GM11168 (cell line): Measurements from ENCODE around the gene NMBR.
"Not testable (repeated sequence)": the region's sequence is repeated elsewhere in the genome, so short reads cannot be mapped to it uniquely, and the experiment has no call there.

Experiments
- in situ Hi-C: fragments of 300-500 bp; cut with MboI; formaldehyde crosslinking; loops from one replicate; pipeline ENCODE4 v1.12.0; 2022; ENCODE audit warnings: low sequenced_read_pairs; ENCODE audit not compliant: unreplicated experiment

Gene NMBR

GRCh38 chr6:142146828-142147662 lies at the start of gene NMBR, which contains the start of gene VTA1:
NMBR (minus strand) TSS chr6:142147122; CDS start chr6:142088658, 58,464 bp downstream.
VTA1 (plus strand) TSS chr6:142147263; CDS start chr6:142147288, 25 bp downstream.
- in situ Hi-C loops: loop anchor here (25.0 kb wide), 1 partner anchor 240 kb away; no protein-coding TSS in a partner anchor

- in situ Hi-C loops: no loop called here
Measured at GRCh38 chr6:142195862-142196541, 49.1 kb upstream of the NMBR start.

GRCh38 chr6:142193621-142194020 lies 46.7 kb upstream of the NMBR start:
- in situ Hi-C loops: no loop called here

GRCh38 chr6:142192343-142192742 lies 45.4 kb upstream of the NMBR start:
- in situ Hi-C loops: no loop called here

GRCh38 chr6:142189057-142189456 lies 42.1 kb upstream of the NMBR start:
- in situ Hi-C loops: no loop called here

- in situ Hi-C loops: not testable (repeated sequence)
Measured at GRCh38 chr6:142188341-142188740, 41.4 kb upstream of the NMBR start.

- in situ Hi-C loops: no loop called here
Measured at GRCh38 chr6:142187209-142187608, 40.3 kb upstream of the NMBR start.

- in situ Hi-C loops: no loop called here
Measured at GRCh38 chr6:142185641-142186040, 38.7 kb upstream of the NMBR start.

GRCh38 chr6:142184307-142184706 lies 37.4 kb upstream of the NMBR start:
- in situ Hi-C loops: no loop called here

GRCh38 chr6:142183351-142183750 lies 36.4 kb upstream of the NMBR start:
- in situ Hi-C loops: no loop called here

- in situ Hi-C loops: no loop called here
Measured at GRCh38 chr6:142182004-142182403, 35.1 kb upstream of the NMBR start.

- in situ Hi-C loops: no loop called here
Measured at GRCh38 chr6:142178129-142178528, 31.2 kb upstream of the NMBR start.

- in situ Hi-C loops: no loop called here
Measured at GRCh38 chr6:142174703-142175102, 27.8 kb upstream of the NMBR start.

- in situ Hi-C loops: no loop called here
Measured at GRCh38 chr6:142173980-142174379, 27.1 kb upstream of the NMBR start.

GRCh38 chr6:142172758-142173157 lies 25.8 kb upstream of the NMBR start:
- in situ Hi-C loops: no loop called here

GRCh38 chr6:142171351-142171750 lies 24.4 kb upstream of the NMBR start:
- in situ Hi-C loops: no loop called here

GRCh38 chr6:142167486-142167885 lies 20.6 kb upstream of the NMBR start:
- in situ Hi-C loops: no loop called here

GRCh38 chr6:142167071-142167470 lies 20.1 kb upstream of the NMBR start:
- in situ Hi-C loops: no loop called here

- in situ Hi-C loops: no loop called here
Measured at GRCh38 chr6:142165227-142165626, 18.3 kb upstream of the NMBR start.

GRCh38 chr6:142162780-142163179 lies 15.9 kb upstream of the NMBR start:
- in situ Hi-C loops: no loop called here

- in situ Hi-C loops: not testable (repeated sequence)
Measured at GRCh38 chr6:142156758-142157068, 9.8 kb upstream of the NMBR start.
